Adrenal gland (tissue), 5 donors: Measurements from ENCODE around the gene PIK3C2G.

ENCODE experiments used
- CTCF ChIP-seq, 6 experiments: fragments of 450-650 bp in 4 of 6; fragments of 200-600 bp in 2 of 6; sonication (generic) in 1 of 6; IDR thresholded peaks; 1 replicate in 5 of 6; 2 replicates in 1 of 6; pipeline versions ENCODE4 v1.5.1 to v1.8.0; 2016 to 2021; ENCODE audit warnings: antibody characterized with exemption in 6 of 6, mild to moderate bottlenecking in 2 of 6, moderate library complexity in 1 of 6
- POLR2A ChIP-seq, 2 donors: fragments of 450-650 bp; IDR thresholded peaks; one replicate each; pipeline ENCODE4 v1.6.1; 2017; ENCODE audit warnings: antibody characterized with exemption in 2 of 2, mild to moderate bottlenecking in 2 of 2, moderate library complexity in 1 of 2
- donor health status: DM: no; HTN: no; CAD: no.

- TF ChIP-seq POLR2A (IDR thresholded peaks at IDR 0.05) (no peak), CTCF (IDR thresholded peaks at IDR 0.05) (no peak)
Observed at GRCh38 chr12:18217966-18218365, 43.4 kb upstream of the PIK3C2G start.
